Choroid plexus epithelial cell (primary cell): Measurements from ENCODE around the gene DGKG.

Experiments used
- DNase-seq: peaks from one replicate; pipeline ENCODE4 v3.0.0-alpha.2; 2010; ENCODE audit warnings: low read depth
- H3K4me3 ChIP-seq: 2 replicates; pipeline ENCODE4 v1.5.1; 2011; ENCODE audit warnings: low read depth, mild to moderate bottlenecking, control low read depth, low read length, moderate library complexity
- CTCF ChIP-seq: conservative IDR thresholded peaks from 2 replicates; pipeline ENCODE4 v1.5.1; 2011; ENCODE audit warnings: low read depth, mild to moderate bottlenecking, control low read depth, inconsistent platforms, low read length, moderate library complexity

DGKG gene

DNA sequence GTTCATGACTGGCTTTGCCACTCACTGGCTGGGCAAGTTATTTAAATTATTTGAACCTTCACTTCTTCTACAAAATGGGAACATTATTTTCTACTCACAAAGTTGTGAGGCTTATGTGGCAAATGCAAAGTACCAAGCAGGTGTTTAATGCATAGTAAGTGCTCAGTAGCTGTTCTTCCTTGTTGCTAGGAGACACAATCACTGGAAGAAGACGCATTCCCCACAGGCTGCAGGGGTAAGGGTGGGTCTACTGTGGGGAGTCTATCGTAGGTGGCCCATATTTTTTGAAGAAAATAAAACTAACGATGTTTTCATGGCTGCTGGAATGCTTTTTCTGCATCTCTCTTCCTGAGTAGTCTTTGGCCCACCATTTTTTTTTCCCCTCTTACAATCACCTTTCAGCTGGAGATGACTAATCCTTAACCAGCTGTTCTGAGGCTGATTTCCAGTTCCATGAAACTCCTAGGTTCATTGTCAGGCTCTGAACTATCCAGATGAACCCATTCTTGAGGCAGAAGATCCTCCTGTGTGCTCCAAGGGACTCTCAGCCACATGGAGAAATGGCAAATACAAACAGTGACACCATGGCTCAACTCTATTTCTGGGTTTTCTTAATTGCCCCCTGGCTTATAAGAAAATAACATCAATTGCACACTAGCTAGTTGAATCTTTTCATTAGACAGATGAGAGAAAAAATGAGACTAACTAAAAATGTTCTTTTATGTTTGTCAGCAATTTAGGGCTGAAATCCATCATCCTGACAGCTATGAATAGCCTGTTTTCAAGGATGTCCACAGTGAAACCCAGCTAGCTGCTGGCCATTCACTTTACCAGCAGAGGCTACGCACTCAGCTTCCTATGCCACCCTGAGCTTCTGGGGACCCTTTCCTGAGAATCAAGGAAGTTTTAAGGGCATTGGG is 144.9 kb downstream of the DGKG start:
- TF ChIP-seq CTCF: no peak
- peak; percentile 27 for DNase-seq

DNA sequence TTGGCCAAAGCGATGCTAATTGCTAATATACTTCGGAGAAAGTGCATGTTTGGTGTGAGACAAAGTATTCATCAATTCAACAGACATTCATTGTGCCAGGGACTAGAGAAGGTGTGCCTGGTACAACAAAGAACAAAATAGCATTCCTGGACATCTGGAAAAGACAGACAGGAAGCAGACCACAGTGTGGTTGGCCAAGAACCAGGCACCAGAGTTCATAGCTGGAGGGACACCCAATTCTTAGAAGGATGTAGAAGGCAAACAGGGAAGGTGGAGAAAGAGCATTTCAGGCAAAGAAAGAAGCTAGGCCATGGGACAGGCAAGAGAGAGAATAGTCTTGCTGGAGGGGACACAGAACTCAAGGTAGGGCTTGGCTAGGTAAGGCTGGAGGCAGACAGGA is 147.4 kb downstream of the DGKG start:
- DNase-seq: no peak
- TF ChIP-seq CTCF: no peak
- H3K4me3 ChIP-seq: no peak overlapping the region

More for the DNA sequence above, 144.9 kb downstream of the DGKG start:
- H3K4me3 ChIP-seq: no peak overlapping the region

DNA sequence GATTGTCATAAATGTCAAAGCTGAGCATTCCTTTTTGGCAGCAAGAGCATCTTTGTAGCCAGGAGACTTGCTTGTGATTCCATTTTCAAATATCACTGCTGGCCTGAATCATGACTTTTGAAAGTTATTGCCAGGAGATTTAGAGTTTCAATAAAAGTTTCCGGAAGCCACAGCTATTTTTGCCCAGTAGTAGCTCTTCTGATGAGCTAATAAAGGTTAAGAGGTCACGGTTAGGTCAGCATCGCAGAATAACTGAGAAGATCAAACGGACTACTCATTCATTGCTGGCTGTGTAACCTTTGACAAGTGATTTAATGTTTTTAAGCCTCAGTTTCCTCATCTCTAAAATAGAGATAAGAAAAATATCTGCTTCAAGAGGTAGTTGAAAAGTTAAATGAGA is 148.1 kb downstream of the DGKG start:
- TF ChIP-seq CTCF: no peak
- no peak overlapping the region for H3K4me3 ChIP-seq
- peak; percentile 42 for DNase-seq

DNA sequence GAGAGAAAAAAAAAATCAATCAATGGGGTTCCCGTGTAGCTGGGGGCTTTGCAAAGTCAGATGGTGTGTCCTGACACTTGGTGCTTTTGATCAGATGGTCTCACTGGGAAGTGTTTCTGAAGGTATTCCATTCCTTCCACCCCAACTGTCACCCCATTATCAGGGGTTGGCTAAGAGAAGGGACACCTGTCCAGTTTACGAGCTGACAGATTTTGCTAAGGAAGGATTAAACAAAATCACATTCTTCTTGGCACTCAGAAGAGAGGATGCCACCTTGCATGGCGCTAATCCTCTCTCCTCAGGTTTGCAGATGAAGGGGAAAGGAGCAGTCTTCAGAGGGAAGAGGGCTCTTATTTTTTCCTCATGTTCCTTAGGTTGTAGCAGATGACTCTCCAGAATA is 149.4 kb downstream of the DGKG start:
- TF ChIP-seq CTCF: no peak
- no peak for DNase-seq
- no peak overlapping the region for H3K4me3 ChIP-seq

- DNase-seq: no peak
- TF ChIP-seq CTCF: no peak
- H3K4me3 ChIP-seq: no peak overlapping the region
Measured at GRCh38 chr3:186210852-186211500, 151.1 kb downstream of the DGKG start.

DNA sequence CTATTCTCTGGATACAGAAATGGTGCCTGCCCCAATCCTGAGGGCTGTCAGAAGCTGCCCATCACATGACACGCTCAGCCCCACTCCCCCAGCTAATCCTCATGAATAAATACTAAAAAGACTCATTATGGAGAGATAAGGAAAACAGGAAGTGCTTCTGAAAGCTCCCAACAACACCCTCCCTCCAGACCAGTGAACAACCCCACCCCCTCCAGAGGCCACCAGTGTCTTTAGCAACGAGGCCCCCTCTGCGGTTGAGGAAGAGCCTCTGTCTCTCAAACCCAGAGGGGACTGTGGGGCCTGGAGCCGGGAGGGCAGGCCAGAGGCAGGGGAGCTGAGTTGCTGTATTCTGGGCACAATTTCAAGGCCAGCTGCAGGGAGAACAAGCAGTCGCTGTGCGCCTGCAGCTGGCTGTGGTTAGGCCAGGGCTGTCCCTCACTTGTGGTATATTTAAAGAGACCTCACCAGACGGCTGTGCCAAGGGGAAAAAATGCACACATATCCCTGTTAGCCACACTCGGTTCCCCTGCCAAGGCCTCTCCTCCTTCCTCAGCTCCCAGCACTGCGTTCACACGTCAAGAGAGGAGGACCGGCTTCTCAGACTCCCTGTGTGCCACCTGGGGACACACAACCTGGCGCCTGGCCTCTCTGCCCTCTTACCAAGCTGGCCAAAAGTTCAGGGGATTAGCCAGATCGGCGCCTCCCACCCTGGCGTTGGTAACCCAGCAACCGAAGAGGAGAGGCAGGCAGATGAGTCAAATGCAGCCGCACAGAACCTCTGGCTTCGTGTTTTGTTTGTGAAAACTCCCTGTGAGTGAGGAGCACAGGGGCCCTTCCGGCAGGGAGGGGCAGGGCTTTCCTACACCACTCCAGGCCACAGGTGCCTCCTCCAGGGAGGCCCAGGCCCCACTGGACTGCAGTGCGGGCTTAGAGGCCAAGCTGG is 152.0 kb downstream of the DGKG start:
- no peak for TF ChIP-seq CTCF
- DNase-seq: peak; percentile 62
- peak overlapping the region; percentile 28 for H3K4me3 ChIP-seq
